ENCODE results near the gene TIMM13. TPM values are rescaled to one million over a fixed set of nuclear protein-coding genes. Genes with fewer than 3 reads are reported as not detected.

Gene TIMM13
- total and polyA plus RNA-seq, 8 donors, result 37.7 to 71.8 (median 48.2) TPM

GRCh38 chr19:2423071-2423914 lies 4.1 kb downstream of the TIMM13 start:
- Histone ChIP-seq H3K27ac (peak overlapping the region in 3 of 4 donors; percentile 70 to 81 (median 72)), H3K4me1 (peaks cover 3 to 24% (median 7%) of the 10 kb centered on the region in 3 donors), H3K27me3 (no peaks in the 10 kb centered on the region), H3K36me3 (no peaks in the 10 kb centered on the region), H3K9me3 (no peaks in the 10 kb centered on the region), H3K4me3 (peak overlapping the region in 1 of 4 donors; percentile 14)
- peak in 3 of 4 donors; percentile 35 to 57 (median 52) for ATAC-seq
- intact Hi-C loops (cut with DNase I), result no loop called here
- peak in 5 of 6 donors; percentile 73 to 91 (median 83) for DNase-seq
- no peak for FAIRE-seq
- 29 to 32% methylated on average over 18 to 19 of the region's 19 CpGs for whole genome bisulfite sequencing, 2 donors
- no peak for TF ChIP-seq CTCF (IDR thresholded peaks at IDR 0.05)

DNA sequence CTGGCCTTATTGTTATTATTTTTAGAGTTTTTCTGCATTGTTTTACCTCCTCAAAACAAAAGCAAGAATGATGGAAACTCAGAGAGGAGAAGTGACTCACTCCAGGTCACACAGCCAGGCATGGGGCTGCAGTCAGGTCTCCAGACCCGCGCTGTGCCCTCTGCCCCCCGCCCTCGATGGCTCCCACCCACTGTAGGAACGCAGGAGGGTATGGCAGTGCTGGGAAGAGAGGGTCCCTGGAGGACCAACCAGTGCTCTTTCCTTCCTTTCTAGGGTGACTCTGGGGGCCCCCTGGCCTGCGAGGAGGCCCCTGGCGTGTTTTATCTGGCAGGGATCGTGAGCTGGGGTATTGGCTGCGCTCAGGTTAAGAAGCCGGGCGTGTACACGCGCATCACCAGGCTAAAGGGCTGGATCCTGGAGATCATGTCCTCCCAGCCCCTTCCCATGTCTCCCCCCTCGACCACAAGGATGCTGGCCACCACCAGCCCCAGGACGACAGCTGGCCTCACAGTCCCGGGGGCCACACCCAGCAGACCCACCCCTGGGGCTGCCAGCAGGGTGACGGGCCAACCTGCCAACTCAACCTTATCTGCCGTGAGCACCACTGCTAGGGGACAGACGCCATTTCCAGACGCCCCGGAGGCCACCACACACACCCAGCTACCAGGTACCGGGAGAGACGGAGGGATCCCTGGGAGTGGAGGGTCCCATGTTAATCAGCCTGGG lies 5.6 kb downstream of the TIMM13 start:
- Histone ChIP-seq H3K27me3 (no peaks in the 10 kb centered on the region), H3K36me3 (no peaks in the 10 kb centered on the region), H3K27ac (no peak overlapping the region), H3K4me3 (no peak overlapping the region), H3K4me1 (peaks cover 0 to 21% (median 7%) of the 10 kb centered on the region in 3 donors), H3K9me3 (no peaks in the 10 kb centered on the region)
- no peak for TF ChIP-seq CTCF (IDR thresholded peaks at IDR 0.05)
- ATAC-seq (no peak), DNase-seq (peak in 1 of 6 donors; percentile 74), FAIRE-seq (no peak)
- WGBS, 2 donors, result 88 to 89% methylated on average over 23 of the region's 23 CpGs
- intact Hi-C loops (cut with DNase I), result no loop called here

DNA sequence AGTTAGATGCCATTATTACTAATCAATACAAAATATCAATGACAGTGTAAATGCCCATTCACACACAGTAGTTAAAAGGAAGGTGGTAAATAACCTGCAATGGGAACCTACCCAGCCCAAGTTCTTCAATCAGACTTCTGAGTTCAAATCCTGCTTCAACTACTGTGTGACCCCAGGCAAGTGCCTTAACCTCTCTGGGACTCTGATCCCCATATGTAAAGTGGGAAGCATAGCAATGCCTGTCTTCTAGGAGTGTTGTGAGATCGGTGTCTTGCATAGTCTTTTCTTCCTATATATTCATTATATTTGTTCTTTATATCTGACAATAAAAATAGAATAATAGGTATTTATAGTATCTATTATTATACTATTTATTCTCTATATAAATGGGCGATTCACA lies 6.9 kb downstream of the TIMM13 start:
- H3K27ac ChIP-seq, result no peak overlapping the region
- WGBS, 2 donors, result 88 to 91% methylated on average over 2 of the region's 2 CpGs
- ATAC-seq (no peak), DNase-seq (no peak), FAIRE-seq (no peak)
- no peak for TF ChIP-seq CTCF (IDR thresholded peaks at IDR 0.05)
- no peak overlapping the region for H3K4me3 ChIP-seq
- peaks cover 0 to 13% (median 7%) of the 10 kb centered on the region in 3 donors for H3K4me1 ChIP-seq
- no peaks in the 10 kb centered on the region for H3K36me3 ChIP-seq
- intact Hi-C loops (cut with DNase I), result no loop called here
- no peaks in the 10 kb centered on the region for H3K9me3 ChIP-seq
- H3K27me3 ChIP-seq, result no peaks in the 10 kb centered on the region

DNA sequence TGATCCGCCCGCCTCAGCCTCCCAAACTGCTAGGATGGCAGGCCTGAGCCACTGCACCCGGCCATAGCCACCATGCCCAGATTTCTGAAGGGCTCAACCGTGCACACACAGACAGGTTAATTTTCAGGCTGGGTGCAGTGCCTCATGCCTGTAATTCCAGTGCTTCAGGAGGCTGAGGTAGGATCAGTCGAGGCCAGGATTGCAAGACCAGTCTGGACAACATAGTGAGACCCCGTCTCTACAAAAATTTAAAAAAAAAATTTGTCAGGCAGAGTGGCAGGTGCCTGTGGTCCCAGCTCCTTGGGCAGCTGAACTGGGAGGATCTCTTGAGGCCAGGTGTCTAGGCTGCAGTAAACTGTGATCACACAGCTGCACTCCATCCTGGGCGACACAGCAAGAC lies 7.6 kb downstream of the TIMM13 start:
- Histone ChIP-seq H3K27ac (no peak overlapping the region), H3K36me3 (no peaks in the 10 kb centered on the region), H3K27me3 (no peaks in the 10 kb centered on the region), H3K4me1 (peaks cover 0 to 12% (median 7%) of the 10 kb centered on the region in 3 donors), H3K9me3 (no peaks in the 10 kb centered on the region), H3K4me3 (no peak overlapping the region)
- WGBS, 2 donors, result 91 to 96% methylated on average over 7 of the region's 7 CpGs
- FAIRE-seq, result no peak
- no peak for TF ChIP-seq CTCF (IDR thresholded peaks at IDR 0.05)
- intact Hi-C loops (cut with DNase I), result no loop called here
- no peak for ATAC-seq
- no peak for DNase-seq

Measured in pancreas (tissue), 10 donors.